HG03558 (cell line): ENCODE data around the gene SBNO2.

Source experiments
- ATAC-seq: cut with Tn5 transposase; IDR thresholded peaks from one replicate; pipeline ENCODE4 v1.9.1; 2021; ENCODE audit warnings: moderate number of reproducible peaks; ENCODE audit not compliant: unreplicated experiment; ENCODE audit errors: extremely low read depth

SBNO2 gene

GRCh38 chr19:1109032-1109551 lies 65.0 kb downstream of the SBNO2 start:
- ATAC-seq: no peak

GRCh38 chr19:1108291-1109031 lies 65.6 kb downstream of the SBNO2 start:
- ATAC-seq: no peak

GRCh38 chr19:1107661-1108261 lies 66.3 kb downstream of the SBNO2 start:
- no peak for ATAC-seq

DNA sequence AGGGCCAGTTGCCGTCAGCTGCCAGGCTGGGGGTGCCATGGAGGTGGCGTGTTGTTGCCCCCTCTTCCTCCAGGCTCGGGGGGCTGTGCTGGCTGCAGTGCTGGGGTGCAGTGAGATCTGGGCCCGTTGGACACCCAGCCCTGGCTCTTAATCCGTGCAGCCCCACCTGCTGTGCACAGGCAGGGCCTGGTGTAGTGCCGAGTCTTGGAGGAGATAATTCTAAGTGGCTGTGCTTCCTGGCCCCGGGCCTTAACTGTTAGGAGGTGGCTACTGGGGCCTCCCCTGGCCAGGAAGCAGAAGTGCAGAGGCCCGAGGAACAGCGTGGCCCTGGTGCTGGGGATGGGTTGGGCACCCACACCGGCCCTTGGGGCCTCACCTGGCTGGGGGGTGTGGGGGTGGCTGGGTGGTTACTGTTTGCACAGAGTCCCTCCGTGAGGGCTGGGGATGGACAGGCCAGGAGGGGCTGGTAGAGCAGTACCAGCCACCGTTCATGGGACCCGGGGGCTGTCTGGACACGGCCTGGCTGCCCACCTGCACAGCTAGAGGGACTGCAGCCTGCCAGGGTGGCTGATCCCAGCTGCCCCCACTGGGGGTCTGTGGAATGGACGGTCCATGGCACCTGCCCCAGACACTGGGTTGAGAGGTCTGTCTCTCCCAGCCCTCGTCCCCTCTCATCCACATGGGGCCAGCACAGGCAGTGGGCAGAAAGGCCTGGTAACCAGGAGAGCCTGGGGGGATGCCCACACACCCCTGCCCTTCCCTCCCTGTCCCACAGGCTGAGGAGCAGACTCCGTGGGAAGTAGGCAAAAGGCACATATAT lies 67.0 kb downstream of the SBNO2 start:
- ATAC-seq: no peak

GRCh38 chr19:1105873-1106840 lies 67.9 kb downstream of the SBNO2 start:
- ATAC-seq: no peak

- ATAC-seq: no peak
Observed at GRCh38 chr19:1105008-1105872, 68.8 kb downstream of the SBNO2 start.

- no peak for ATAC-seq
Observed at GRCh38 chr19:1104311-1105007, 69.6 kb downstream of the SBNO2 start.

DNA sequence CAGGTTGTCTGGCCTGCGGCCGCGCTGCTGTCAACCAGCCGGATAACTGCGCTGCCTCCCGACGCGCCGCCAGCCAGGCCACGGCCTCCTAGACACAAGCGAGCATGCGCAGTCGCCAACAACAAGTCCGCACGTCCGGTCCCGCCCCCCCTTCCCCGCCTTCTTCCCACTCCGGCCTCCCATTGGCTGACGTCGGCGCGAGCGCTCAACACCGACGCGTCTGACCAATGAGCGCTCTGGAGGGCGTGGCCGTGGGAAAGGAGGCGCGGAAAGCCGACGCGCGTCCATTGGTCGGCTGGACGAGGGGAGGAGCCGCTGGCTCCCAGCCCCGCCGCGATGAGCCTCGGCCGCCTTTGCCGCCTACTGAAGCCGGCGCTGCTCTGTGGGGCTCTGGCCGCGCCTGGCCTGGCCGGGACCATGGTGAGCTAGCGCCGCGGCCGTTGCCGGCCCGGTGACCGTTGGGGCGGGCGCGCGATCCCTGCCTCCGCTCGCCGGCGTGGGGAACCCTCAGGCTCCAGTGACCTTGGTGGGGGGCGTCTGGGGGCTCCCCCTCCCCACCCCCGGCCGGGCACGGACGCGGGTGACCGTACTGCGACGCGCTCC lies 70.3 kb downstream of the SBNO2 start, which contains the start of gene GPX4:
Gene GPX4 (plus strand): TSS at position 287 of the 603 bp plus-strand sequence. CDS start 50 bp downstream, at position 337.
- ATAC-seq: peak; percentile 36

DNA sequence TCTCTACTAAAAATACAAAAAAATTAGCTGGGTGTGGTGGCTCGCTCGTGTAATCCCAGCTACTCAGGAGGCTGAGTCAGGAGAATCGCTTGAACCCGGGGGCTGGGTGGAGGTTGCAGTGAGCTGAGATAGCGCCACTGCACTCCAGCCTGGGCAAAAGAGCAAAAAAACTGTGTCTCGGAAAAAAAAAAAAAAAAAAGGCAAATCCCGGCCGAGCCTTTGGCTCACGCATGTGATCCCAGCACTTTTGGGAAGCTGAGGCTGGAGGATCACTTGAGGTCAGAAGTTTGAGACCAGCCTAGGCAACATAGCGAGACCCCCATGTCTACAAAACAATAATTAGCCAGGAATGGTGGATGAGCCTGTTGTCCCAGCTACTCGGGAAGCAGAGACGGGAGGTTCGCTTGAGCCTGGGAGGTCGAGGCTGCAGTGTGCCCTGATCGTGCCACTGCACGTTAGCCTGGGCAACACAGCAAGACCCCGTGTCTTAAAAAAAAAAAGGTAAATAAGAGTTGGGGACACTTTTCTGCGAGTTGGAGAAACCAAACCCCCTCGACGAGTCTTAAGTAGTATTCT lies 70.8 kb downstream of the SBNO2 start:
- no peak for ATAC-seq

- no peak for ATAC-seq
Observed at GRCh38 chr19:1102407-1103131, 71.5 kb downstream of the SBNO2 start.

DNA sequence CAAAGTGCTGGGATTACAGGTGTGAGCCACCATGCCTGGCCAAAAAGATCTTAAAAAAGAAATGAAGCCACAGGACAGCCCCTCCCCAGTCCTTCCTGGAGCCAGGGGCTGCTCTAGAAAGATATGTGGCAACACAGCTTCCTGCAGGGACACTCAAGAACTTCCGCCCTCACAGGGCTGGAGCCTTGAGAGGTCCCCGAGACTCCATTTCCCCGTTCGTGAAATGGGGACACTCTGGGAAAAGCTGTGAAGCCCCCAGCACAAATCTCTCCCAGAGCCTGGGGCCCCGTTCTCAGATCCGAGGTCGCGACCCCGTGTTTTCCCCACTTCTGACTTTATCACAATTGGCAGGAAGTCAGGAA lies 72.8 kb downstream of the SBNO2 start:
- ATAC-seq: no peak

- no peak for ATAC-seq
Observed at GRCh38 chr19:1098177-1099051, 75.7 kb downstream of the SBNO2 start.

GRCh38 chr19:1097810-1098176 lies 76.3 kb downstream of the SBNO2 start:
- no peak for ATAC-seq

DNA sequence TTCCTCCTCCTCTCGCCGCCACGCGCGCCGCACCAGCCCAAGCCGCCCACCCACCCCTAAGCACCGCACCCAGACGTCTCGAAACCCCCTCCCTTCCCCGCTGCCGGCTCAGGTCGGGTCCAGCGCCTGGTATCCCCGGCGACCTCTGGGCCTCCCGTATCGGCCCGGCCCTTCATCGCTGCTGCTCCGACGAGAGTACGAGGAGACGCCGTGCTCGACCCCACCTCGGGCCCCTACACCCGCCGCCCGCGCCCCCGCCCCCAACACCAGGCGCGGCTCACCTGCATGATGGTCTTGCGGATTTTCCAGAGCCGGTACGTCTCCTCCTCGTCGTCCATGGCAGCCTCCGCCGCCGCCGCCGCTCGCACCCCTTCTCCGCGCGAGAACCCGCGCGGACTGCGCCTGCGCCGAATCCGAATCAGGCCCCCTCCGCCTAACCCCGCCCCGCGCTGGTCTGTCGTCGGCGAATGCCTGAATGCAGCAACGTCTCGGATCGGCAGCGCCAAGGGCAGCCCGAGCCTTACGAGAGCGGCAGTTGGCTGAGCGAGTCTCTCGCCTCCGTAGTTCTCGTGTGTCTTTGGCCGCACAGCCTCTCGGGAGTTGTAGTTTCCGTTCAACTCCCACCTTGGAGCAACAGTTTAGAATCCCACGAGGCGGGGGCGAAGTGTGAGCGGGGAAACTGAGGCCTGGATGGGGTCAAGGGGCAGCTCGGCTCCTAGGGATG lies 78.9 kb downstream of the SBNO2 start, which contains the start of gene POLR2E:
Gene POLR2E (minus strand): TSS at position 398 of the 724 bp plus-strand sequence. CDS start 60 bp downstream, at position 338.
- peak; percentile 85 for ATAC-seq

GRCh38 chr19:1094655-1094977 lies 79.5 kb downstream of the SBNO2 start:
- no peak for ATAC-seq
